Cardiac fibroblast (primary cell): Measurements from ENCODE around the gene HNMT.

Experiments used
- DNase-seq, 2 donors: peaks; one replicate each; pipeline versions ENCODE4 v3.0.0 to v3.0.0-alpha.2; 2010; ENCODE audit warnings: low read depth in 2 of 2
- H3K4me3 ChIP-seq, 2 donors: replicated peaks in 1 of 2; 1 replicate in 1 of 2; 2 replicates in 1 of 2; pipeline ENCODE4 v1.5.1; 2011; ENCODE audit warnings: low read depth in 2 of 2, low read length in 2 of 2, mild to moderate bottlenecking in 2 of 2, moderate library complexity in 1 of 2
- TF ChIP-seq, protein P1 (sequence below): IDR thresholded peaks from one replicate; pipeline ENCODE4 v1.5.1; 2011; ENCODE audit warnings: low read depth, mild to moderate bottlenecking, low read length, inconsistent platforms

Gene HNMT

DNA sequence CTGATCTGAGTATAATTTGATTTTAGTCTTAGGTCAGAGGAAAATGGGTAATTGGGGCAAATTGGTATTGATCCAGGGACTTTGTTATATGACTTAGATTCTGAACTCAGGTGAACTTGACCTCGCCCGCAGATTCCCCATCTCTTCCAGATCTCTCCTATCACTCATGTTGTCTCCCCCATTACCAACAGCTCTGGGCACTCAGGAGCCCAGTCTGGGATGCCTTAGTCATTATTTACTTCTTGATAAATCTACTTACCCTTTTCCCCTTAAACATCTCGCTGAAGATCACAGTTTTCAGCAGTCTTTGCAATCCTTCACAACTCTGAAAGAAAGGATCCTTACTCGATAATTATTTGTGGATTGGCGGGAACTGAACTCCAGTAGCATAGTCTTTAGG is 19.6 kb upstream of the HNMT start:
- no peak for DNase-seq
- TF ChIP-seq, protein P1, sequence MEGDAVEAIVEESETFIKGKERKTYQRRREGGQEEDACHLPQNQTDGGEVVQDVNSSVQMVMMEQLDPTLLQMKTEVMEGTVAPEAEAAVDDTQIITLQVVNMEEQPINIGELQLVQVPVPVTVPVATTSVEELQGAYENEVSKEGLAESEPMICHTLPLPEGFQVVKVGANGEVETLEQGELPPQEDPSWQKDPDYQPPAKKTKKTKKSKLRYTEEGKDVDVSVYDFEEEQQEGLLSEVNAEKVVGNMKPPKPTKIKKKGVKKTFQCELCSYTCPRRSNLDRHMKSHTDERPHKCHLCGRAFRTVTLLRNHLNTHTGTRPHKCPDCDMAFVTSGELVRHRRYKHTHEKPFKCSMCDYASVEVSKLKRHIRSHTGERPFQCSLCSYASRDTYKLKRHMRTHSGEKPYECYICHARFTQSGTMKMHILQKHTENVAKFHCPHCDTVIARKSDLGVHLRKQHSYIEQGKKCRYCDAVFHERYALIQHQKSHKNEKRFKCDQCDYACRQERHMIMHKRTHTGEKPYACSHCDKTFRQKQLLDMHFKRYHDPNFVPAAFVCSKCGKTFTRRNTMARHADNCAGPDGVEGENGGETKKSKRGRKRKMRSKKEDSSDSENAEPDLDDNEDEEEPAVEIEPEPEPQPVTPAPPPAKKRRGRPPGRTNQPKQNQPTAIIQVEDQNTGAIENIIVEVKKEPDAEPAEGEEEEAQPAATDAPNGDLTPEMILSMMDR, result no peak

DNA sequence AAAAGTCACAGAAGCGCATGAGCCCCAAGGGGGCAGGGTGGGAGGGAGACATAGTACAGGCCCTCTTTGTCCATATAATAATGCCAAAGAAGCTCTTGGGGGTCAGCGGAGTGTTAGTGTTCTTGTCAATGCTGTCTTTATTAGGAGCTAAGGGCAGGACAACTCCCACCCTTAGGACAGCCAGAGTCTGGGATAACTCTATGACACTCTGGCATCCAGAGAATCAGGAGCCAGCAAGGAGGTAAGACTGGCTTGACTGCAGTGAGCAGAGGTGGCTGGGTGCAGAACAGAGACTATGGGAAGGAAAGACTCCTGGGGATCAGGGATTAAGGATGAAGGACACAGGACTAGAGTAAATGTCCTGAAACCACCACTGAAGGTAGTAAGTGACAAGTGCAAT is 19.0 kb upstream of the HNMT start:
- TF ChIP-seq, protein P1, result no peak
- H3K4me3 ChIP-seq, result no peak overlapping the region
- no peak for DNase-seq

More for the DNA sequence above, 19.6 kb upstream of the HNMT start:
- no peak overlapping the region for H3K4me3 ChIP-seq

DNA sequence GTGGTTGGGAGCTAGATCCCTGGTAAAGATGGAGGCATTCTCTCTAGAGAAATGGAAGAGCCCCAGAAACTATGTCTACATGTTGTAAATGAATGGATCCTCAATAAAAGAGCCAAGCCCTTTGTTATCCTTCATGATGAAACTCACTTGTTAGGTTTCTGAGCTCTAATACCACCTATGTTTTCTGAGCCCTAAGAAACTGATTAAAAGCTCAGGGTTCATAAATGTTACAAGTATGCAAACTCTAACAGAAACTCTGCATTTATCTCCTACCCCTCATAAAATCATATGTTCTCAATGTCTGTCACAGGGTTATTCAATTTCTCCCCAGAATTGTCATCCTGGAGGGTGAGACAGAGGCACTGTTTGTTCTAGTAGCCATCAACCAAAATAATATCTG is 18.0 kb upstream of the HNMT start:
- no peak for DNase-seq

GRCh38 chr2:137947032-137947727 is 17.1 kb upstream of the HNMT start:
- DNase-seq, result no peak
- TF ChIP-seq, protein P1, result no peak
- H3K4me3 ChIP-seq, result no peak overlapping the region

More for the DNA sequence above, 18.0 kb upstream of the HNMT start:
- no peak overlapping the region for H3K4me3 ChIP-seq
- TF ChIP-seq, protein P1, result no peak

DNA sequence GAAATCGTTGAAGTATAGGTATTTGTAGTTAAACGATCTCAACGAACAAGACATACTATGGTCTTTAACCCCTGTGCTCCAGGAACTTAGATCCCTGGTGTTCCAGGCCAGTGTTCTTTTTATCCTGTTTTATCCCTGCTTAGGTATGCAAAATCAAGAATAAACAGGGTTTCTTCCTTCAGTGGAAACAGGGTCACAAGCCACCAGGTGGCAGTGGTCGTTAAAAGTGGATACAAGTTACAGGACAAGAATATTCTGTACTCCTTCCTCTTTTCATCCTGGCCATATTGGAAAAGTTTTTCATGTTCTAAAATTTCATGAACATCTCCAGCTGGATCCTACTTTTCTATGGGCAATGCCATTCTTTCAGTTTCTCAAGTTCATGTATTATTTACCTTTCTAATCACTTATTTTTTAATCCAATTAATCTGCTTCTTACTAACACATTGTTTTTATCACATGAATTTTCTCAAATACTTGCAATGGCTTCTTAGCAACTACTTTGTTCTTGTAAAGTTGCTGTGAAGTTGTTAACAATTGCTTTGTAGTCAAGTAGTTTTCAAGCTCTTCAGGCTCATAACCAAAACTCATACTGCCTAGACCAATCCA is 16.4 kb upstream of the HNMT start:
- TF ChIP-seq, protein P1, result peak; percentile 71
- H3K4me3 ChIP-seq, result no peak overlapping the region
- peak; percentile 84 to 89 for DNase-seq

- TF ChIP-seq, protein P1, result no peak
- no peak overlapping the region for H3K4me3 ChIP-seq
- no peak for DNase-seq
Measured at GRCh38 chr2:137948894-137949293, 15.4 kb upstream of the HNMT start.

- H3K4me3 ChIP-seq, result no peak overlapping the region
- TF ChIP-seq, protein P1, result no peak
- no peak for DNase-seq
Measured at GRCh38 chr2:137950238-137950637, 14.0 kb upstream of the HNMT start.
